Skeletal muscle satellite cell (primary cell): ENCODE measurements around the gene OR10J5. TPM values are rescaled to one million over a fixed set of nuclear protein-coding genes. Genes with fewer than 3 reads are reported as not detected.

Source experiments
- H3K27me3 ChIP-seq: 2 replicates; pipeline ENCODE4 v1.7.0; 2013; ENCODE audit warnings: low read length; ENCODE audit not compliant: control insufficient read depth, insufficient read depth
- H3K36me3 ChIP-seq: 2 replicates; pipeline ENCODE4 v1.7.0; 2013; ENCODE audit warnings: mild to moderate bottlenecking, control low read depth, low read length; ENCODE audit not compliant: insufficient read depth
- H3K4me1 ChIP-seq: 2 replicates; pipeline ENCODE4 v1.7.0; 2013; ENCODE audit warnings: low read length; ENCODE audit not compliant: control insufficient read depth, insufficient read depth
- H3K4me2 ChIP-seq: 2 replicates; pipeline ENCODE4 v1.7.0; 2013; ENCODE audit warnings: mild to moderate bottlenecking, low read length
- H3K4me3 ChIP-seq: 2 replicates; pipeline ENCODE4 v1.7.0; 2013; ENCODE audit warnings: low read length
- H3K9ac ChIP-seq: 2 replicates; pipeline ENCODE4 v1.7.0; 2013; ENCODE audit warnings: mild to moderate bottlenecking, low read depth, low read length, moderate library complexity
- H3K9me3 ChIP-seq: replicated peaks from 2 replicates; pipeline ENCODE4 v1.7.0; 2013; ENCODE audit warnings: mild to moderate bottlenecking, control low read depth, low read length
- total RNA-seq: library from RNA; depleted of rRNA; stranded (reverse); fragments of >200 nt; gene quantifications from 2 replicates; pipeline ENCODE4 v1.2.3, GENCODE V29; 2012; rRNA removed

Gene OR10J5, protein sequence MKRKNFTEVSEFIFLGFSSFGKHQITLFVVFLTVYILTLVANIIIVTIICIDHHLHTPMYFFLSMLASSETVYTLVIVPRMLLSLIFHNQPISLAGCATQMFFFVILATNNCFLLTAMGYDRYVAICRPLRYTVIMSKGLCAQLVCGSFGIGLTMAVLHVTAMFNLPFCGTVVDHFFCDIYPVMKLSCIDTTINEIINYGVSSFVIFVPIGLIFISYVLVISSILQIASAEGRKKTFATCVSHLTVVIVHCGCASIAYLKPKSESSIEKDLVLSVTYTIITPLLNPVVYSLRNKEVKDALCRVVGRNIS
- total RNA-seq, result not detected in 2 replicates

DNA sequence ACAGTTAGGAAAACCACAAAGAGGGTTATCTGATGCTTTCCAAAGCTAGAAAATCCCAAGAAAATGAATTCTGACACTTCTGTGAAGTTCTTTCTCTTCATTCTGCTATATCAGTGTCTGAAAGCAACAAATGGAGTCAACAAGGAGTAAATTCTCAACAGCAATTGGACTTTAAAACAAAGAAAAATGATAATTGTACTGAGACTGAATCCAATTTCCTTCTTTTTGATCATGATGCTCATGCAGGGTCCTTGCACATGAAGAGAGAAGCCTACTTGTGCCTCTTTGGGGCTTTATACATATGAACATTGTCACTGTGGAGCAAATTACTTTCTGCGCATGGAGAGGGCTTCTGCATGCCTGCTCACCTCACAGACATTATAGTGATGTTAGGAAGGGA, at the start of gene OR10J5:
OR10J5 (minus strand) TSS at position 101 of the 400 bp plus-strand sequence; CDS start at position 101, 0 bp downstream.
- H3K9me3 ChIP-seq, result no peaks in the 10 kb centered on the region
- no peak within 1 kb of the TSS for H3K4me2 ChIP-seq
- no peaks in the 10 kb centered on the region for H3K27me3 ChIP-seq
- H3K36me3 ChIP-seq, result no peaks in the 10 kb centered on the region
- no peak within 1 kb of the TSS for H3K9ac ChIP-seq
- no peak within 1 kb of the TSS for H3K4me3 ChIP-seq
- H3K4me1 ChIP-seq, result no peaks in the 10 kb centered on the region

DNA sequence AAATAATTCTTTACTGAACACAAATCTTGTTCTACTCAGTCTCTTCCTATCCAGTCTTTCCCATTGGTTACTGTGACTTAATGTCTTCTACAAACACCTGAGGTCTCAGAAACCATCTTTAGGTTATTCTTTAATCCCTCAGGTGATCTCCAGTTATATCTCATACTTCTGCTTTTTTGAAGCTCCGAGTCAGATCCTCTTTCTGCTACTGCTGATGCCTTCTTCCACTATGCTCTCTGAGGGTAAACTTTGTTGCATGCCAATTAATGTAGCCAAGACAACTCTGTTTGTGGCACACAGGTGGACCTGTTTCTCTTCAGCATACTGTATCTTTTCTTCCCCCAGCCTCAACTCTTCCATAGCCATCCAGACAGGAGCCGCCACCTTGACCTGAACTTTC, 48.7 kb upstream of the OR10J5 start:
- peaks cover 14% of the 10 kb centered on the region for H3K4me1 ChIP-seq
- H3K4me2 ChIP-seq, result no peak overlapping the region
- H3K36me3 ChIP-seq, result no peaks in the 10 kb centered on the region
- no peak overlapping the region for H3K4me3 ChIP-seq
- no peaks in the 10 kb centered on the region for H3K9me3 ChIP-seq
- no peak overlapping the region for H3K9ac ChIP-seq
- no peaks in the 10 kb centered on the region for H3K27me3 ChIP-seq

DNA sequence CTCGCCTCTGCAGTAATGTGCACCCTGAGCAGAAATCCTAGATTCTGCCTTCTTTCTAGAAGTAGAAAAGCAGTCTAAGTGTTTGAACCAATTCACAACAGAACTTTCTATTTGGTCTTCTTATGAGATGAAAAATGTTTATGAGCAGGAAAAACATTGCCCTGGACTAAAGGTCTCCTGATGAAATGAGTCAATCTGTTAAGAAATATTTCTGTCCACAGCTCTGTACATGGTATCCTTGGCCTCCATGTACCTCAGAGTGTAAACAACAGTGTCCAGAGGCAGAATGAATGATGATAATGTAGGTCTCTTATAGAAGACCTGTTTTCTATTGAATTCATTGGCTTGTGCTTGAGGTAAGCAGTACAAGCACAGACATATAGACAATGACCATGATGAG, 45.6 kb upstream of the OR10J5 start:
- H3K9me3 ChIP-seq, result no peaks in the 10 kb centered on the region
- peaks cover 14% of the 10 kb centered on the region for H3K4me1 ChIP-seq
- H3K4me3 ChIP-seq, result no peak overlapping the region
- no peaks in the 10 kb centered on the region for H3K27me3 ChIP-seq
- H3K4me2 ChIP-seq, result no peak overlapping the region
- no peak overlapping the region for H3K9ac ChIP-seq
- H3K36me3 ChIP-seq, result no peaks in the 10 kb centered on the region

DNA sequence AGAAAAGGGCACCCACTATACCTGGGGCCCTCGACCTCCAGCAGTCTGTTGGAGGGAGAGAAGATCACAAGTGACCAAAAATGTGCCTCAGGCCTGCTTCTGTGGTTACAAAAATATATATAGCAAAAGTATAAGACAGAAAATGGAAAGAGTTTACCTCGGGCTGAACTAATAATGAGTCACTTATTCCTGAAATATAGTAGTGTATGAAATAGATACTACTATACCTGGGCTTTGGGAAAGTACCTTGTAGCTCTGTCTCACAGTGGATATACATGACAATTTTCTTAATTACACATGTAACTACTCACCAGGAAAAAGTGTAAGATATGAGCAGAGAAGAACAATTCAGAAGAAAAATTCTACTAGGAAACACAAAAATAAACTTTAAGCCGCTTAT, 44.5 kb upstream of the OR10J5 start:
- Histone ChIP-seq H3K4me1 (peaks cover 14% of the 10 kb centered on the region), H3K9me3 (no peaks in the 10 kb centered on the region), H3K9ac (no peak overlapping the region), H3K36me3 (no peaks in the 10 kb centered on the region), H3K4me3 (no peak overlapping the region), H3K4me2 (no peak overlapping the region), H3K27me3 (no peaks in the 10 kb centered on the region)

DNA sequence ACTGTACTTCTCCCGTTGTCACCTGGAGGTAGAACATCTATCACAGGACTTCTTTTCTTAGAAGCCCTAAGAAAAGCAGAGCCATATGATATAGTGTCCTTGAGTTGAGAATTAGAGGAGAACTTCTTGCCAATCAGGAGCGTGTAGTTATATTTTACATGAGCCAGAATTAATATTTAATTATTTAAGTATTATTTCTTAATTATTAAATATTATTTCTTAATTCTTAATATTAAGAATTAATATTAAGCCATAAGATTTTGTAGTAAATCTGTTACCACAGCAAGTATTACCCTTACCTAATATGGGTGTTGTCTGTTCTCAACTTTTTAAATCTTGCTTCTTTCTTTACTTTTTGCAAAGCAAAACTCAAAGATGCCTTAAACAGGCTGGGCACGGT, 41.6 kb upstream of the OR10J5 start:
- H3K4me3 ChIP-seq, result no peak overlapping the region
- no peaks in the 10 kb centered on the region for H3K27me3 ChIP-seq
- H3K9ac ChIP-seq, result no peak overlapping the region
- H3K36me3 ChIP-seq, result no peaks in the 10 kb centered on the region
- no peaks in the 10 kb centered on the region for H3K9me3 ChIP-seq
- no peak overlapping the region for H3K4me2 ChIP-seq
- peaks cover 14% of the 10 kb centered on the region for H3K4me1 ChIP-seq

DNA sequence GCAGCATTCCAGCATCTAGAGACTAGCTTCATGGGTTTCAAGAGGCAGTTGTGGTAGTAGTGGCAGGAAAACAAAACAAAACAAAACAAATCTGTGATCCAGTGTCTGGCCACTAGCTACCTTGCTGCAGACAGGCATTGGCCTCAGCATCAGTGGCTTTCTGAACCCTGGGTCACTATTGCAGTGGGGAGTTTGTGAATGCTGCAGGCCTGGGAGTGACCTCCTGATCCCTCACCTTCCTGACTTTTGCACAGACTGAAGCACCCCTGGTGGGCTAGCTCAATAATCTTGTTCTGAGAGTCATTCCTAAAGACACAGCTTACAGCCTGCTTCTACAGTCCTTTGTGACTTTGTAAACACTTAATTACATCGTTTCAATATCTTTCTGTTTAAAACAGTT, 26.9 kb upstream of the OR10J5 start:
- H3K4me2 ChIP-seq, result no peak overlapping the region
- H3K9ac ChIP-seq, result no peak overlapping the region
- no peak overlapping the region for H3K4me3 ChIP-seq
- no peaks in the 10 kb centered on the region for H3K4me1 ChIP-seq
- no peaks in the 10 kb centered on the region for H3K9me3 ChIP-seq
- no peaks in the 10 kb centered on the region for H3K27me3 ChIP-seq
- H3K36me3 ChIP-seq, result no peaks in the 10 kb centered on the region

DNA sequence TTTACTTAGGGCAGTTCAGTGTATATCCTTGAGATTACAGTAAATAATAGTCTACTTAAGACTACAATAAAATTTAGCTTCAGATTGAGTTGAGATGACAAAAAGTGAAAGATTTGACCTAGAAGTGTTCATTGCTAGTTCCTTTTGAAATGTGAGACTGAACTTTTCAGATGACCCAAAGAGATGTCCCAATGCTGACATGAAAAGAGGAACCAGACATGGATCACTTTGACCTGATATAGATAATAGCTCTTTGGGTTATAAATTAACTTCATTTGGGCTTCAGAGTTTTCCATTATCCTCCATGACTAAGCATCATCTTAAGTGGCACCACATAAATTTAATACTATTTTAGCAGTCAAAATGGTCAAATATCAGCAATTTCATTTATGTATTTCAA, 25.7 kb upstream of the OR10J5 start:
- no peak overlapping the region for H3K9ac ChIP-seq
- no peaks in the 10 kb centered on the region for H3K9me3 ChIP-seq
- no peaks in the 10 kb centered on the region for H3K36me3 ChIP-seq
- no peak overlapping the region for H3K4me3 ChIP-seq
- no peak overlapping the region for H3K4me2 ChIP-seq
- no peaks in the 10 kb centered on the region for H3K27me3 ChIP-seq
- no peaks in the 10 kb centered on the region for H3K4me1 ChIP-seq

DNA sequence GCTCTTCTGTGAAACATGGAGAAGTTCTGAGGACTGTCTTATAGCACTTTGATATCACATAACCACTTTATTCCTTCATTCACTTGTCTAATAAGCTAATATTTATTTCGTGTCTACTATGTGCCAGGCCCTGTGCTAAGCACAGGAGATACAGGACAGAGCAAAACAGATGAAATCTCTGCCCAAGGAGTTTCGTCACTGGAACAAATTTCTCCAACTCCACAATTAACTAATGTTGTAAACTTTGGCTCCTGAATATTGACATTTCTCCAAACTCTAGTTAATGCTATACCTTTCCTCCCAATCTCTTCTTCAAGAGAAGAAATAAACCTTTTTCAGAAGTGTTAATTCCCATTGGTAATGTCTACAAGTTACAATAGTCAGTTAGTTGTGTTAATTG, 24.8 kb upstream of the OR10J5 start:
- Histone ChIP-seq H3K36me3 (no peaks in the 10 kb centered on the region), H3K4me2 (no peak overlapping the region), H3K4me1 (no peaks in the 10 kb centered on the region), H3K9ac (no peak overlapping the region), H3K4me3 (no peak overlapping the region), H3K27me3 (no peaks in the 10 kb centered on the region), H3K9me3 (no peaks in the 10 kb centered on the region)

DNA sequence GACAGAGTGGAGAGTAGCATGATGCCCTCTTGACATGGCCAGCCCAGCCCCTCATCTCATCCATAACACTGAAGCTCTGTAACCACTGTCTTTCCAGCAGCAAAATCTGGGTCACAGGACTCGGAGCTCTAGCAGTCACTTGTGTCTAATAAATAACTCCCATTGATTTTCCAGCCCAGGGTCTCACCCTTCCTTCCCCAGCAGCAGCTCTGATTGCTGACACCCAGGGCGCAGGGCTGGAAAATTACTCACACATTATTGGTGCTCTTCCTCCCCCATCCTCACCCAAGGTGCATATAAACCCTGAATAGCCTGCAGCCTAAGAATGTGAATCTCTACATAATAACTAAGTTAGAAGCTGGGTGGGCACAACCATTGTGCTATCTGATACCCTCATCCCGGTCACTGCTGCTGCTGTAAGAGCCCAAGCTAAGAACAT, 21.1 kb upstream of the OR10J5 start:
- H3K36me3 ChIP-seq, result no peaks in the 10 kb centered on the region
- H3K4me1 ChIP-seq, result no peaks in the 10 kb centered on the region
- no peaks in the 10 kb centered on the region for H3K9me3 ChIP-seq
- no peak overlapping the region for H3K4me3 ChIP-seq
- no peak overlapping the region for H3K4me2 ChIP-seq
- no peak overlapping the region for H3K9ac ChIP-seq
- H3K27me3 ChIP-seq, result no peaks in the 10 kb centered on the region

DNA sequence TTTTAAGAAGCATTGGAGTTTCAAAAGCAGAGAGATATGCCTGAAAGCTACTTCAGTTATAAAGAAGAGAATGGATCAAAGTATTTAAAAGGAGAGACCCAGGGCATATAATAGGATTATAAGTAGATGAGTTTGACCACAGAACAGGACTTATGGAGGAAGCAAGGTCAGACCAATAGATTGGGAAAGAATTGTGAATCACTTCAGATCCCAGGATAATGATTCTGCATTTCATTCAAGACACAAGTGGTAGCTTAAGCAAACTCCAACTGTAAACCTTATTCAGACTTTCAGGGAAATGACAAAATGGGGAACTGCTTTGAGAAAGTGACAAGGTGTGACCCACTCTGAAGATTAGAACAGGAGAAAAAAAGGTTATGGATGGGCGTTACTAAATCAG, 18.9 kb upstream of the OR10J5 start:
- no peaks in the 10 kb centered on the region for H3K36me3 ChIP-seq
- no peak overlapping the region for H3K4me2 ChIP-seq
- H3K4me1 ChIP-seq, result no peaks in the 10 kb centered on the region
- H3K4me3 ChIP-seq, result no peak overlapping the region
- no peaks in the 10 kb centered on the region for H3K9me3 ChIP-seq
- H3K27me3 ChIP-seq, result no peaks in the 10 kb centered on the region
- H3K9ac ChIP-seq, result no peak overlapping the region

DNA sequence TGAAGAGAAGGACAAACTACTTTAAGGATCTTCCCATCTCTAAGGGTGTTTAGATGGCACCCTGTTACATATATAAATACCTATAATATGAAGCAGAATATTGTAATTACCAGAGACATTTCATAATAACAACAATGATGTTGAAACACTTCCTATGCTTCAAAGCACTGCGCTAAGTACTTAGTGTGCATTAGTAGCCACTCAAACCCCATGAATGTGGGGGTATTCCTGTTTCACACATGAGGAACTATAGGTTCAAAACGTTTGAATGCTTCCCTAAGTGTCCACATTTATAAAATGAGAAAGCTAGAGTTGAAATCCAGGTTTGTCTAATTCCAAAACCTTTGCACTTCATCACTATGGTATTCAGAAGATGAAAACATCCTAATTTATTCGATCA, 18.5 kb upstream of the OR10J5 start:
- Histone ChIP-seq H3K4me3 (no peak overlapping the region), H3K36me3 (no peaks in the 10 kb centered on the region), H3K4me2 (no peak overlapping the region), H3K9ac (no peak overlapping the region), H3K27me3 (no peaks in the 10 kb centered on the region), H3K4me1 (no peaks in the 10 kb centered on the region), H3K9me3 (no peaks in the 10 kb centered on the region)

DNA sequence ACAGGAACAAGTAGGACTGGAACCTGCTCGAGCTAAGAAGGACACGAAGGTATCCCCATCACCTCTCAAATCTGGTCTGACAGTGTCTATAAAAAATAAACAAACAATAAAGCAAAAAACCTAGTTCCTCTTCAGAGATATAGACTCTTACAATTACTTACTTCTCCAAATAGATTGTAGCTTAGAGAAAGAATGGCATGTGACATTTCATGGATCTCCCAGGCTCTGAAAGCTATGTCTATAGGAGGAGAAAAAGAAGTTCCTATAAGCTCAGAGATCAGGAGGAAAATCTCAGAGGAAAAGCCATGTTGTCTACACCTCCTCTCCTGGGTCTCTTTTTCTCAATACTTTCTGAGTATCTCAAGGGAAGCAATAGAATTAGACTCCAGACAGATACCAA, 12.3 kb upstream of the OR10J5 start:
- no peak overlapping the region for H3K4me2 ChIP-seq
- no peaks in the 10 kb centered on the region for H3K4me1 ChIP-seq
- no peak overlapping the region for H3K9ac ChIP-seq
- H3K36me3 ChIP-seq, result no peaks in the 10 kb centered on the region
- H3K27me3 ChIP-seq, result no peaks in the 10 kb centered on the region
- H3K9me3 ChIP-seq, result no peaks in the 10 kb centered on the region
- no peak overlapping the region for H3K4me3 ChIP-seq
